HG02852 (cell line): ENCODE data around the gene CCDC9.

Experiments used
- ATAC-seq: cut with Tn5 transposase; IDR thresholded peaks from one replicate; pipeline ENCODE4 v1.9.1; 2021; ENCODE audit warnings: mild to moderate bottlenecking, moderate library complexity; ENCODE audit not compliant: unreplicated experiment

Gene CCDC9

DNA sequence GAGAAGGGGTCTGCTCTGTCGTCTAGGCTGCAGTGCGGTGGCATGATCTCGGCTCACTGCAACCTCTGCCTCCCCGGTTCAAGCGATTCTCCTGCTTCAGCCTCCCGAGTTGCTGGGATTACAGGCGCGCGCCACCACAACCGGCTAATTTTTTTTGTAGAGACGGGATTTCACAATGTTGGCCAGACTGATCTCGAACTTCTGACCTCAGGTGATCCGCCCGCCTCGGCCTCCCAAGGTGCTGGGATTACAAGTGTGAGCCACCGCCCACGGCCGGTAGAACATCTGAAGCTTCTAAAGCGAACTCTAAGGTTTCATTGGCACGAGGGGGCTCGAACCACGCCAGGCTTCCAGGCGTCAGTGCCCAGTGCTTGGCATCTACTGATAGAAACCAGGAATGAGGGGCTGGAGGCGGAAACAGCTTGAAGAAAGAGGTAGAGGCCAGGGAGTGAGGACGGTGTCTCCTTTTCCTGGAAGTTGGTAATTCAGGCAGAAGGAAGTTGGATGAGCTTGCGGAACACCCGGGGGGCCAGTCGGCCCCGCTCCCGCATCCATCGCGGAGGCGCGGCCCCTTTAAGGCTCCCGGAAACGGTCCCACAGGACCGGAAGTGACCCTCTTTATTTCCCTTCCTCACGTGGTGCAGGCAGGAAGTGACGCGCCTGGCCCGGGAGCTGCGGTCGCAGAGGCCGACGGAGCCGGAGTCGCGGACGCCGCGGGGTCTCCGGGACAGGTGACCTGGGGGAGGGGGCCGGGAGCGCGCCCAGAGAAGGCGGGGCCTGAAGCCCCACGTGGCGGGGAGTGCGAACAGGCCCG lies at the start of gene CCDC9:
Gene CCDC9, plus strand, starts transcription at position 647 of the 814 bp plus-strand sequence. CDS start 1,876 bp downstream, outside the sequence.
- peak; percentile 47 for ATAC-seq

DNA sequence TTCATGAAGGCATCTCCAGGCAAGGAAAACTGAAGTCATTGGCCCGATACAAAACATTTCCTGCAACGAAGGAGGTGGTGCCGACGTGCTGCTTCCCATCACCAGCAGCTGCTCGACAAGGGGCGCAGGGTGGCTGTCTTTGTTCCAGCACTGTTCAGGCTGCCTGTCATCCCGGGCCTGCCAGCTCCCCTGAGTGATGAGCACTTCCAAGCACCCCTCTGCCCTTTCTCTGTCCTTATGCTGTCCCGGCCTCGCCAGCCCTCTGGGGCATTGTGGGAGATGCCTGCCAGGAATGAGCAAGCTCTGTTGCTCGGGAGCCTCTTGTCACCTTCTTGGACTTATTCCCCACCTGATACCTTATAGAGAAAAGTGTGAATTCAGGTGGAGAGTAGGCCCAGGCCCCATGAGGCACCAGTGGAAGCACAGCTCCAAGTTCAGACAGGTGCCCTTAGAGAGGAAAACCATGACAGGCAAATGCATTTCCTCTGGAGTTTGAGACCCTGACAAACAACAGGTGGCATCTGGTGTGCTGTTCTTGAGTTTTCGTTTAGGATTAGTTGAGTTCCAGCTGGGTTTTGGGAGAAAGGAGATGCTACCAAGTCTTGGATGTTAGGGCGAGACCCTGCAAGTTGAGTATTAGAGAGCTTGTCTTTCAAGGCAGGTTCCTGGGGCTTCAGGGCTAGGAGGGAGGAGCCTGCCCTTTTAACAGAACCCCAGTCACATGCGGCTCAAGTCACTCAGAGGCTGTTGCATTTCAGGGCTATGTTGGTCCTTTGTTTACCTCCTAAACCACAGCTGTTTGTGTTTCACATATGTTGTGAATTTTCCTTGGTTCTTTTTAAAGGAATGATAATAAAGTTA lies 46.8 kb upstream of the CCDC9 start:
- ATAC-seq, result no peak

DNA sequence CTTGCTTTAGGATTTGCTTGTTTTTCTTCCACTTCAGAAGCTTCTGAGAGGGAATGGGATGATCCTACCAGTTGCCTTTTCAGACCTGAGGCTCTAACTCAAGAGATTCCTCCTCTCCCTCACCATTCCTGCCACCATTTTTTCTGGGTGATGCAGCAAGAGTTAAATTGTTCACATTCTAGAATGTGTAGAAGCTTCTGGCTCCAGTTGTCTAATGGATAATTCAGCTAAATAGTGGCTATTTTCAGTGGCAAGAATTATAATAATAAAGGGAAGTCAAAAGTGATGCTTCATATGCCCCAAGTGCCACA lies 46.2 kb upstream of the CCDC9 start:
- no peak for ATAC-seq

DNA sequence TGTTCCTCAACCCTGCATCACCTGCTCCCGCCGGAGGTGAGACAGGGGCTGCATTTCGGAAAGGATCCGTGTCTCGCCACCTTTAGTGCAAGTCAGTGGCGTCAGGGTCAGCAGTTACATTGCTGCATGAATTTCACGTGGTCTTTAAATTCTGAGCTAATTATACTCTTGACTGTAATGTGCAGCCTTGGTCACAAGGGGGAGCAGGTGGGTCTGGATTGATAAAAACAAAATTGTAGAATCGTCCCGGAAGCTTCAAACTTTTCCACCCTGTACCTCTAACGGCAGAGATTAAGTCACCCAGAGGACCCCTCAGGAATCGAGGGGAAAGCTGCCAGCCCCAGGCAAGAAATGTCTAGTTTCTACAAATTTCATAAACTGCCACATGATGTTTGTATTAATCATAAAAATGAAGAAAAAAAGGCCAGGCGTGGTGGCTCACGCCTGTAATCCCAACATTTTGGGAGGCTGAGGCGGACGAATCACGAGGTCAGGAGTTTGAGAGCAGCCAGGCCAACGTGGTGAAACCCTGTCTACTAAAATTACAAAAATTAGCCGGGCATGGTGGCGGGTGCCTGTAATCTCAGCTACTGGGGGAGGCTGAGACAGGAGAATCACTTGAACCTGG lies 45.5 kb upstream of the CCDC9 start:
- no peak for ATAC-seq

DNA sequence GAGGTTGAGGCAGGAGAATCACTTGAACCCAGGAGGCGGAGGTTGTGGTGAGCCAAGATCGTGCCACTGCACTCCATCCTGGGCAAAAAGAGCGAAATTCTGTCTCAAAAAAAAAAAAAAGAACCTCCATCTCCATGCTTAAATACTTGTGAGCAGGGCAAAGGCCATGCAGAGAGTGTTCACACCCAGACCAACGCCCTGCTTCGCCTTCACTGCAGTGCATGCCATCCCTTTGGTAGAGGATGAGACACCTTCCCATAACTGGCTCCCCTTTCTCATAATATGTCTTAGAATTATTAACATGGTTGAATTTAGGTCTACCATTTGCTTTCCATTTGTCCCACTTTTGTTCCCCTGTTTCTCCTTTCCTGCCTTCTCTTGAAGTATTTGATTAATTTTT lies 40.7 kb upstream of the CCDC9 start:
- ATAC-seq, result no peak

DNA sequence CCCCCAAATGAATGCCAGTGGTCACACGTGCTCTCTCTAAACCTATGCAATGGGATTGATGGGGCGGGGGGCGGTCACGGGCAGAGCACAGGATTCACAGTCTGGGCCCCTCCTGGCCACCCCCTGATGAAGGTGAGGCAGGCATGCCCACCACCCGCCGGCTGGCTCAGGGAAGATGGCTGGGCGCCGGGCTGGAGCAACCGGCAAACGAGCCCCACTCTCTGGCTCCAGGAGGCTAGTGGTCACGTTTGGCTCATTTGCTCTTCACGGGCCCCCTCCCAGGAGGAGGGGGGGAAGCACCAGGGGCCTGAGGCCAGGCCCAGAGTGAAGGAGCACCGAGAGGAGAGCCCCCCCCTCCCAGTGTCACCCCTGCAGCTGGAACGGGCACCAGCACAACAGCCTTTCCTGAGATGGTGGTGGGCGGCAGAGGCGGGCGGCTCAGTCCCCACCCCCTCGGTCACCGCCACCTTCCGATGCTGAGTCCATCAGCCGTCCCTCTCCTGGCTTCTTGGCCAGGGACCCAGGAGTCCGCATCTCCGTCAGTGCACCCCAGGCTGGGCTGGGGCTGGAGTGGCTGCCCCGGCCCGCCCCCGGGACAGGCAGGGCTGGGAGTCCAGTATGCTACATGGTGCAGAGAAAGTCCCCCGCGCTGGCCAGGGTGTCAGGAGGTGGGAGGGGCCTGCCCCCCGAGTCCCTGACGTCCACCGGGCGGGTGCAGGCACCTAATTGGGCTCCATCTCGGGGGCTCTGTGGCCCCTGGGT lies 35.1 kb upstream of the CCDC9 start:
- no peak for ATAC-seq

DNA sequence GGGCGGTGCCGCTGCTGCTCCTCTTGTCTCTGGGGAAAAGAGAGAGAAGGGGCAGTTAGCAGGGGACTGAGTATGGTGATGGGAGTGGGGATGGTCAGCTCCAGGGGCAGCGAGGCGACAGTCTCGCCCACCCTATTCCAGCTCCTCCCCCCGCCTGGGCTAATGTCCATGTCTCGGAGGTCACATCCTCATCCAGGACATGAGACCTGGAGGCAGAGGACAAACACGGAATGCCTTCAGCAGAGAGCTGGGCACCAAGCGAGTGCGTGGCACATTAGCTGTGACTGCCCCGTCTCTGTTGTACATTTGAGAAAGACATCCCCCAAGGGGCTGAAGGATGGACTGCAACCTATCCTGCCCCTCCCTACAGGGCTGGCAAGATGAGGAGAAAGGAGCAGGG lies 34.4 kb upstream of the CCDC9 start:
- ATAC-seq, result no peak

DNA sequence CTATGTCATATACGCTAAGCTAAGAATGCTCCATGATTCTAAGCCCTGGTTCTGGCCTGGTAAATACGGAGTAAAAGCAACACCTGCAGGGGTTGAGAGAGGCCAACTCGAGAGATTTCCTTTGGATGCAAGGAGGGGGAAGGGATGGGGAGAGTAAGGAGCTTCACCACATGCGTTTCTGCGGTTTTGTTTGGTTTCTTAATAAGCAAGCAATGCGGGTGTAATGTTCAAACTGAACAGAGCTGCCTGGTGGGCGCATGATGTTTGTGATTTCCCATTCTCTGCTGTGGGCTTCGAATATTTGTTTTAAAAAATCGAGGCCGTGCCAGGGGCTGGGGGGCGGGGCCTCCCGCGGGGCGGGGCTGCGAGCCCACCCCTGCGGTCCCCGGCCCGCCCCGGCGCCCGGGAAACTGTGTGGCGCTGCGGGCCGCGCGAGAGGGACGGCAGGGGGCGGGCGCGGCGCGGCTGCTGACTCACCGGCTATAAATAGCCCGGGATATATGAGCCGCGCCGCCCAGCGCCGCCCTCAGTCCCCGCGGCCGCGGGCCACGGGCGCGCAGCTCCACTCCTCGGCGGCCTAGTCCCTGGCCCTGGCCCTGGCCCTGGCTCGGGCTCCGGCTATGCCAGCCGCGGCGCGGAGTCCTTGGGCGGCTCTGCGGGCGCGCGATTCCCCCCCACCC lies 30.4 kb upstream of the CCDC9 start:
- peak; percentile 30 for ATAC-seq

DNA sequence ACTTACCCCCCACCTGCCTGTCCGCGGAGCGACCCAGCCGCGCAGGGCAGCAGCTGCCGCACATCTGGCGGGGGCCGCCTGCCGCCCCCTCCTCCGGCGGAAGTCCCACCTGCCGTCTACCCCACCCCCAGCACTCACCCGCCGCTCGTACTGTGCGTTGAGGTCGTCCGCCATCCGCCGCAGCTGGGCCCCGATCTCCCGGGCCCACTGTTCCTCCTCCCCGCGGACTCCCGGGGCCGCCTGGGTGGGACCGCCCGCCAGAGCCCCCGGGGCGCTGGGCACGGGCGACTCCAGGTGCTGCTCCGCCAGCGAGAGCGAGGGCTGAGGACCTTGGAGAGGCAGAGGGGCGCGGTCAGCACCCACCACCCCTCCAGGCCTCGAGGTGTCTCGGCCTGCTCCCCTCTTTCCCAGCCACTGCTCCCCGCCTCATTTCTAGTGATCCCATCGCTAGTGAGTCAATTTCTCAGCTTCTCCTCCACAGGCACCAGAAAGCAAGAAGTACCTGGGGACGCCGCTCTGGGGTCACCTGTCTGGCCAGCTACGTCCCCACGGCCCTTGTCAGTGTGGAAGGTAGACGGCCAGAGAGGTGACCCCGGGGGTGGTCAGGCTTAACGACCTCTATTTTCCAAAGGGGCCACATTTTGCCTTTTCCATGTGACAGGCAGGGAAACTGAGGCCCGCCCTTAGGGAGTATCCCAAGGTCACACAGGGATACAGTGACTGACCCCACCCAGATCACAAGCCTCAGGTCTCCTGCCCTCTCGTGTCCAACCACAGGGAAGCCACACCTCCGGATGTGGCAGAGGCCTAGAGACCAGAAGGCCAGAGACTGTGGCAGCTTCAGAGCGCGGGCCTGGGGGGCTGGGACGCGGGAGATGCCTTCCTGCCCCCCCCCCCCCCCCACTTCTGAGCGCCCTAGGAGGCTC lies 29.6 kb upstream of the CCDC9 start:
- ATAC-seq, result peak; percentile 4

DNA sequence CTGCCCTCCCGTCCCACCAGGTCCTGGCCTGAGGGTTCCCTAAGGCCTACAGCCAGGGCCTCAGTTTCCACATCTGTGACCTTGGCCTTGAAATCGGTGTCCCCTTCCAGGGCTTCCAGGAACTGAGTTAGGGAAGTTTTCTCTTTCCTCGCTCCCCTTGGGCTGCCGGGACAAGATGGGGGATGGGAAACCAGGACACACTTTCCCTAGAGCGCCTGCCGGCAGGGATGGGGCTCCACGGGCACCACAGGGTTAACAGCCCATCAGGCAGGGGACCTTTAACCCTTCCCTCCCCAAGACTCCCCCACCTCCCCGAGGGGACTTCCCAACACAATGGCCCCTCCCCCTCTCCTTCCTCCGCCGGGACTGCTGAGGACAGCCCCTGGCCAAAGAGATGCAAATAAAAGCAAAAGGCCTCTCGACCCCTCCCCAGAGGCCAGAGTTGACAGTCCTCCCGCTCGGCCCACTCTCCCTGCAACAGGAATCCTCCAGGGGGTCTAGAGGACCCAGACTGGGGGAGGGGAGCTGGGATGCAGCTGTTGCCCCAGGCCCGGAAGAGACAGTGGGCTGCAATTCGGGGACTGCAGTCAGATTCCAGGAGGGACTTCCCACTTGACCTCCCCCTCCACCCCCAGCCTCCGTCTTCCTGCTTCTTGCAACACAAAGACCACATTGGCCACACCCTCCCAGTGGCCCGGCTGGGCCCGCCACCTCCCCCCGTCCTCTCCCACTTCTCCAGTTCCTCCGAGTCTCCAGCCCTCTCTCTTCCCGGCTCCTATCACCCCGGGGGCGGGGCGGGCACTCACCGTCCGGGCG lies 28.8 kb upstream of the CCDC9 start:
- no peak for ATAC-seq

DNA sequence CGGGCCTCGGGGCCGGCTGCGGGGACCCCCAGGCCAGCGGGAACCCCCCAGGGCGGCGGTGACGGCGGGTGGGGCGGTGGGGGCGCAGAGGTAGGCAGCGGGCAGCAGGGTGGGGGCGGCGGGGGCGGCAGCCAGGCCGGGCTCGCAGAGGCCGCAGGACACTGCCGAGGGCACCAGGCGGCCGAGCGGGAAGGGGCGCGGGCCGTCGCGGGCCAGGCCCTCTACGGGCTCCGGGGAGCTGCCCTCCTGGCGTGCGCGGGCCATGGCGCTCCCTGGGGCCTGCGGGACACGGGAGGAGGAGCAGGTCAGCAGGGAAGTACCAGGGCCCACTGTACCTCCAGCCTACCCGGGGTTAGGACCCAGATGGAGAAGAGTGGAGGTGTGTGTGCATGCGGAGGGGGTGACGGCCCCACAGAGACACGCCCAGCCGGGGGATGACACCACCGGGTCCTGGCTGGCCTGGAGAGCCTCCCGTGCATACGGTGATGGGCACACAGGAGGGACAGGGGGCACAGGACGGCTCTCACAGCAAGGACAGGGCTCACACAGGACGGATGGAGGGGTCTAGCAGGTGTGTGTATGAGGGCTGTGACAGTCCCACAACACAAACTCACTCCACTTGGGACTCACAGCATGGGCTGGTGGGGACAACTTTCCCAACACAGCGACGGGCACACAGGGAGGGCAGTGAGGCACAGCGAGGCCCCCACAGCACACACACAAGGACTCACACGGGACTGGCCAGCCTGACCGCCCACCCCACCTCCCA lies 28.0 kb upstream of the CCDC9 start:
- ATAC-seq, result no peak

DNA sequence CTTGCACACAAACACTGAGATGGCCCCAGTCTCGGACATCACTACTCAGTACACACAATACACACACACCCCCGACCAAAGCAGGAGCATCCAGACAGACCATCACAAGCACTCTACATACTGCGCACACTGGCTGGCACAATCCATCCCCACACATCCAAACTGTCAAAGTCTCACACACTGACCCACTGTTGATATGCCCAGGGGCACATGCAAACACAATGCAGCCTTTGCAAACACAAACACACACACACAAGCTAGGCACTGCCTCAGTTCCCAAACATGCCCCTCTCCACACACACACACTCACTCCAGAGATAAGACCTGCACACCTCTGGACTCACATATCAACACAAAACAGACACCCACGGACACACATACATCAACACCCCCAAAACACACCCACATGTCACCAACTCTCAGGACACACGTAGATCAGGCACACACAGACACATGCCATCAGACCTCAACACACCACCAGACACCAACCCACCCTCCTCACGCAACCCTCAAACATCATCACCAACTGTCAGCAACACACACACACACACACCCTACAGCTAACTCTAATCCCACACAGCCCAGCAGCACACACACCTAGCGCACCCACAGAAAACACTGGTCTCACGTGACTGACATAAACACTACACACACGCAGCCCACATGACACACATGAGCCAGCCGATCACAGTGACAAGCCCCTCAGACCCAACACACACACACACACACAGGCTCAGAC lies 27.2 kb upstream of the CCDC9 start:
- ATAC-seq, result no peak

DNA sequence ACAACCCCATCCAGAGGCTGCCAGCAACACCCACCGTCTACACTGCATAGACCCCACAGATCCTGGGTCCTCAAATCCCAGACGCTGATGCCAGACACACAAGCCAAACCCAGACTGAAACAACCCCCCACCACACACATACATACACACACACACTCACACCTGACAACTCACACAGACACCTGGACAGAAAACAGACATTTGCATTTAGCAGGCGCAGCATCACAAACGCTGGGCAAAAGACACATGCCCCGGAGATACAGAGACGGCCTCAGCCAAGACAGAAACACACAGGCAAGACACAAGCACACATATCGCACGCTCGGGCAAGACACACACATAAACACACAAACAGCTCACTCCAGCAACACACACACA lies 26.7 kb upstream of the CCDC9 start:
- ATAC-seq, result no peak

DNA sequence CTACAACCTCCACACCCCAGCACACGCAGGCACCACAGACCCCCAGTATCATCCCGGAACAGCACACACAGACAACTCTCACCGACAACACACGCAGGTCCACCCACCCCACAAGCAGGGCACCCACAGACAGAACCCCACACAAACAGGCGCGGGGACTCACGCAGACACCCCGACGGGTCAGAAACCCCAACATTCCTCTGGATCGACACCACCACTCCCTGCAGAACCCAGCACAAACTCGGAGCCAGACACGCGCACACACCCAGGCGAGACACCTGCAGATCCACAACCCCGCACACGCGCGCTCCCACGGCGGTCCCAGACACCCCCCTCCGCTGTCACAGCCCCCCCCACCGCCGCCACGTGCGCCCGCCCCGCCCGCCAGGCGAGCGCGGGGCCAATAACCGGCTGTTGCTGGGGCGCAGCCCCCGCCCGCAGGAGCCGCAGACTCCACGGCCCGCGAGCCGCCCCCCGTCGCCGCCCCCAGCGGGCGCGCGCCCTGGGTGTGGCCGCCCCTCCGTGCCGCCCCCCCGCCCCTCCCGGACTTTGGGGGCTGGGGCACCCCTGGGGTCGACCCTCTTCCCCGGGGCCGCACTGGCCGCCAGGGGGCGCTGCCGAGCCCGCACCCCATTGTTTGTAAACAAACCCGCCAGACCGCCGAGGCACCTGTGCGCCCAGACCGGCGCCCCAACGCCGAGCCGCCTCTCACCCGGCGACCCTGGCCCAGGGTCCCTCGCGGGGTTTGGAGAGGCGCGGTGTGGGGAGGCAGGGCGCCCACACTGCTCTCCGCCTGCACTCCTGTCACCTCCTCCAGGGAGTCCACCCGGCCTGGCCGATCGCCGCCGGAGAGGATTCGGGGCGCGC lies 26.0 kb upstream of the CCDC9 start:
- peak; percentile 30 for ATAC-seq

DNA sequence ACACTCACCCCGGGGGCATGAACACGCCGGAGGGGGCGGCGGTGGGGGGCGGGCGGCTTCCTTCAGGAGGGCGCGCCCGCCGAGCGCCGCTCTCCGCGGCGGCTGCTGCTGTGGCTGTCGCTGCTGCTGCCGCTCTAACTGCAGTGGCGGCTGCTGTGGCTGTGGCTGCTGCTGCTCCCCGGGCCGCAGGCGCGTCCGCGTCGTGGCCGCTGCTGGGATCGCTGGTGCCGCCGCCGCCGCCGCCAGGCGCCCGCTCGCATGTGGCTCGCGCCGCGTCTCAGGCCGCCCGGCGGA lies 25.5 kb upstream of the CCDC9 start, which contains the start of gene BBC3:
Gene BBC3, minus strand, starts transcription at position 279 of the 294 bp plus-strand sequence. CDS start 2,768 bp downstream, outside the sequence.
- peak; percentile 20 for ATAC-seq
